ENCODE data around the gene DRICH1. TPM values are rescaled to one million over a fixed set of nuclear protein-coding genes. Genes with fewer than 3 reads are reported as not detected.

DRICH1 gene
- total and polyA plus RNA-seq, 7 donors, result 0.50 to 0.83 TPM; not detected in 5

DNA sequence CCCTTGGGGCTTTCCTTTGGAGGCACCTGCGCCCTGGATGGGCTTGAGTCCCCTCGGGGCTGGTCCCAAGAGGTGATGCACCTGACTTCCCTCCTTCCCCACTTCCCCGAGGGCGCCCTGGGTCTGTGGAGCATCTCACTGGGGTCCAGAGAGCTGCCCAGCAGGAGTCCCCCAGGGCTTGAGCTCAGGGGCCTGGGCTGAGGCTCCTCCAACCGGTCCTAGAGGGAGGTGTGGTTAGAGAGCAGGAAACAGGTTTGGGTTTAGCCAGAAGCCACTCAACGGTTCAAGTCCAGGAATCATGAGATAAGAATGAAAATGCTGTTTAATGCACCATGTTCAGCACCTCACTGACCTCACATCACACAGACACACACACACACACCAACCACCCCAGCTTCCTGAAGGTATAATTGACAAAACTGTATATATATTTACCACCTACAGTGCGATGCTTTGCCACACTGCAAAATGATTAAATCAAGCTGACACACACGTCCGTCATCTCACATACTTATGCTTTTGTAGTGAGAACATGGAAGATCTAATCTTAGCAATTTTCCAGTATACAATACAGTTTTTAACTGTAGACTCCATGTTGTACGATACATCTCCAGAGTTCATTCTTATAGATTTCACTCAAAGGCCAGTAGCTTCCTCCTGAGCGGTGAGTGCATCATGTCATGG, 51.4 kb downstream of the DRICH1 start:
- no peak overlapping the region for H3K27ac ChIP-seq
- no peak overlapping the region for H3K4me3 ChIP-seq
- no peak for DNase-seq

DNA sequence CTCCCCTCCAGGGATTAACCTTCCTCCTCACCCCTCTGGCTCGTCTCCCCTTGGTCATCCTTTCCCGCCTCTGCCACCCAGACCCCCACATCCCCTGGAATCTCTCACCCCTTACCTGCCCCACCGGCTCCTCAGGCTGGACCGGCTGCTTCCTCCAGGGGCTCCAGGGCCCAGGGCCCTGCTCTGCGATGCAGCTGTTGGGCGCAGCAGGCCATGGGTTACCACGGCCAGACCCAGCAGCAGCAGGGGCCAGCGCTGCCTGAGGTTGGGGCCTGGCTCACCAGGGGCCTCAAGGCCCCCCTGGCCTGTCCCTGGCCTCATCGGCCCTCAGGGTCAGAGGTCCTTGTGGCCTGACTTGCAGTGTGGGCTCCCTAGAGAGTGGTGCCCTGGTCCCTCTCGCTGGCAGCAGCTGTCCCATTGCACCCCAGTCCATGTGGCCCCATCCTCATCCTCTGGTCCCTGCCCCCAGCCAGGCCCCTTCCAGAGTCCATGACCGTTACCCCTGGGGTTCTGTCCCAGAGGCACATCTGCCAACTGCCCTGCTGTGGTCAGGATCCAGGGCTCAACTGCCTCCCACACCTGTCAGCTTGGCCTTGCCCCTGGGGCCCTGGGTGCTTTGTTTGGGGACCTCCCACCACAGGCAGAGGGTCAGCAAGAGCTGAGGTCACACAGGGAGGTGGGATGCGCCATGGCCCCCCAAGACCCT, 52.1 kb downstream of the DRICH1 start, which contains the start of gene IGLL1:
Gene IGLL1, minus strand, starts transcription at position 421 of the 706 bp plus-strand sequence. Its CDS starts 100 bp downstream, at position 321.
- Histone ChIP-seq H3K36me3 (no peaks in the 10 kb centered on the region), H3K4me1 (no peaks in the 10 kb centered on the region), H3K4me3 (no peak within 1 kb of the TSS), H3K9me3 (no peaks in the 10 kb centered on the region), H3K27ac (no peak within 1 kb of the TSS), H3K27me3 (no peaks in the 10 kb centered on the region)
- TF ChIP-seq POLR2A (IDR thresholded peaks at IDR 0.05) (no peak), EP300 (IDR thresholded peaks at IDR 0.05) (no peak), POLR2AphosphoS5 (IDR thresholded peaks at IDR 0.05) (no peak)
- TF ChIP-seq, protein P1, sequence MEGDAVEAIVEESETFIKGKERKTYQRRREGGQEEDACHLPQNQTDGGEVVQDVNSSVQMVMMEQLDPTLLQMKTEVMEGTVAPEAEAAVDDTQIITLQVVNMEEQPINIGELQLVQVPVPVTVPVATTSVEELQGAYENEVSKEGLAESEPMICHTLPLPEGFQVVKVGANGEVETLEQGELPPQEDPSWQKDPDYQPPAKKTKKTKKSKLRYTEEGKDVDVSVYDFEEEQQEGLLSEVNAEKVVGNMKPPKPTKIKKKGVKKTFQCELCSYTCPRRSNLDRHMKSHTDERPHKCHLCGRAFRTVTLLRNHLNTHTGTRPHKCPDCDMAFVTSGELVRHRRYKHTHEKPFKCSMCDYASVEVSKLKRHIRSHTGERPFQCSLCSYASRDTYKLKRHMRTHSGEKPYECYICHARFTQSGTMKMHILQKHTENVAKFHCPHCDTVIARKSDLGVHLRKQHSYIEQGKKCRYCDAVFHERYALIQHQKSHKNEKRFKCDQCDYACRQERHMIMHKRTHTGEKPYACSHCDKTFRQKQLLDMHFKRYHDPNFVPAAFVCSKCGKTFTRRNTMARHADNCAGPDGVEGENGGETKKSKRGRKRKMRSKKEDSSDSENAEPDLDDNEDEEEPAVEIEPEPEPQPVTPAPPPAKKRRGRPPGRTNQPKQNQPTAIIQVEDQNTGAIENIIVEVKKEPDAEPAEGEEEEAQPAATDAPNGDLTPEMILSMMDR (IDR thresholded peaks at IDR 0.05), result no peak
- intact Hi-C loops (cut with DNase I), result no loop called here
- 60 to 79% methylated on average over 12 of the region's 12 CpGs for WGBS, 2 donors
- no peak for DNase-seq

More for the DNA sequence above, 51.4 kb downstream of the DRICH1 start:
- intact Hi-C loops (cut with DNase I), result no loop called here
- Histone ChIP-seq H3K9me3 (no peaks in the 10 kb centered on the region), H3K4me1 (no peaks in the 10 kb centered on the region), H3K27me3 (no peaks in the 10 kb centered on the region), H3K36me3 (no peaks in the 10 kb centered on the region)
- TF ChIP-seq POLR2AphosphoS5 (IDR thresholded peaks at IDR 0.05), result no peak
- TF ChIP-seq, protein P1 (IDR thresholded peaks at IDR 0.05), result no peak
- no peak for TF ChIP-seq EP300 (IDR thresholded peaks at IDR 0.05)
- WGBS, 2 donors, result 50 to 74% methylated on average over 11 of the region's 11 CpGs

DNA sequence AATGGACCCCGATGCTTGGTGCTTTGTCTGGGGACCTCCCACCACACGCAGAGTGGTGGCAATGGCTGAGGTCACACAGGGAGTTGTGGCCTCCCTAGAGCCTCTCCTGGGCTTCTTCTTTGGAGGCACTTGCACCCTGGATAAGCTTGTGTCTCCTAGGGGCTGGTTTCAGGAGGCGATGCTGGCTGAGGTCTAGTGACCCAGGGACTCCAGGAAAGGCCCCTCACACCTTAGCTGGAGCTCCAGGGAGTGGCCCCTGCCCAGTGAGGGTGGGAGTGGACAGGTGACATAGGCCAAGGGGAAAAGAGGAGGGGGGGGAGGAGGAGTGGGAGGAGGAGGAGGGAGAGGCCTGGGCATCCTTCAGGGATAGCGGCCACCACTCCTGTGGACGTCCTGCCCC, 52.8 kb downstream of the DRICH1 start:
- Histone ChIP-seq H3K4me1 (no peaks in the 10 kb centered on the region), H3K9me3 (no peaks in the 10 kb centered on the region), H3K27ac (no peak overlapping the region), H3K36me3 (no peaks in the 10 kb centered on the region), H3K27me3 (no peaks in the 10 kb centered on the region), H3K4me3 (no peak overlapping the region)
- intact Hi-C loops (cut with DNase I), result no loop called here
- no peak for DNase-seq
- WGBS, 2 donors, result 62 to 85% methylated on average over 5 of the region's 5 CpGs
- TF ChIP-seq POLR2AphosphoS5 (IDR thresholded peaks at IDR 0.05) (no peak), EP300 (IDR thresholded peaks at IDR 0.05) (no peak), POLR2A (IDR thresholded peaks at IDR 0.05) (no peak)
- TF ChIP-seq, protein P1 (IDR thresholded peaks at IDR 0.05), result no peak

DNA sequence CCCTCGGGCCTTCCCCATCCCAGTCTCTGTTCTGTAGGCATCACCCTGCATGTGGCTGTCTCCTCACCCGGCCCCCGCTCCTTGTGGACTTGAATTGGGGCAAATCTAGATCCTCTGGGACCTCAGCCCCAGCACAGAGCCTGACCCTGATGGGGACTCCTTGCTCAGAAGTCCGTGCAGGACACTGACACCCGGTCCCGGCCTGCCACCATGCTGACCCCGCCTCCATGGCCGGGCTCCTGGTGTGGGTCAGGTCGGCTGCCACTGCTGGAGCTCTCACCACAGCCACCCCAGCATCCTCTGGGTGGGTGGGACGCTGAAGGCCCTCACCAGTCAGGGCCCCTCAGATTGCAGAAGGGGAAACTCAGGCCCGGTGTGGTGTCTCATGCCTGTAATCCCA, 53.8 kb downstream of the DRICH1 start:
- H3K4me1 ChIP-seq, result no peaks in the 10 kb centered on the region
- H3K27me3 ChIP-seq, result no peaks in the 10 kb centered on the region
- WGBS, 2 donors, result 53 to 77% methylated on average over 11 of the region's 11 CpGs
- TF ChIP-seq EP300 (IDR thresholded peaks at IDR 0.05), result no peak
- TF ChIP-seq, protein P1 (IDR thresholded peaks at IDR 0.05), result no peak
- no peak for TF ChIP-seq POLR2AphosphoS5 (IDR thresholded peaks at IDR 0.05)
- no peak for TF ChIP-seq POLR2A (IDR thresholded peaks at IDR 0.05)
- H3K4me3 ChIP-seq, result no peak overlapping the region
- no peaks in the 10 kb centered on the region for H3K36me3 ChIP-seq
- intact Hi-C loops (cut with DNase I), result no loop called here
- H3K27ac ChIP-seq, result no peak overlapping the region
- DNase-seq, result no peak
- H3K9me3 ChIP-seq, result no peaks in the 10 kb centered on the region

All from sigmoid colon (tissue), 7 donors.